ENCODE data around the gene ZDHHC22.

ZDHHC22 gene

DNA sequence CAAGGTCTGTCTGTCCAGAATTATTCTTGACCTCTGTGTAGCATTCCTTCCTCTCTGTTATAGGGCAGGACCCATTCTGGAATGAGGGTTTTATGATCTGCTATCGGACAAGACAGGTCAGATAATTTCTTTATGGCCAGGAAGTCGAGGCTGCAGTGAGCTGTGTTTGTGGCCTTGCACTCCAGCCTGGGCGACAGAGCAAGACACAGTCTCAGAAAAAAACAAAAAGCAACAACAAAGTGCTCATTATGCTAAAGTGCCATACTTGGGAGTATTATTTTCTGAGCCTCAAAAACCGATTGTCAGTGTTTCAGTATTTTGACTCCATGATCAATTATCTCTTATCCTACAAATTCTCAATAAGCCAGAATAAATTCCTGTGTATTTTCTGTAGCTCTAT is 39.4 kb downstream of the ZDHHC22 start:
- no peak for DNase-seq

DNA sequence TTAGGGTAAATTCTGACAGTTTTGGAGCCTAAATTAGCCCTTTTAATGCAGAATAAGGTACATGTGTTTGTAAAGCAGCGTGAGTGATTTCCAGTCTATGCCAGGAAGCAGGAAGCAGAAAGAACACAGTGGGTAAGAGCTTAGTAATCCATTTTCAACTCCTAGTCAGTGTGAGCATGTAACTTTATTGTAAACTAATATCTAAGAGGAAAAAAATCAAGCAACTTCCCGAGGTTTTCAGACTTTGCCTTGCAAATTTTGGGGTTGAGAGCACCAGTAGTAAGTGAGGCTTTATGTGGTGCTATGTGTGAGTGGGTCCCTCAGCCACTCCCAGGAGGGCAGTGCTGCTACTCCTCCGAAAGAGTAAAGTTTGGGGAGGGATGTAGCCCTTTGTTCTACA is 40.6 kb downstream of the ZDHHC22 start:
- DNase-seq, result no peak

DNA sequence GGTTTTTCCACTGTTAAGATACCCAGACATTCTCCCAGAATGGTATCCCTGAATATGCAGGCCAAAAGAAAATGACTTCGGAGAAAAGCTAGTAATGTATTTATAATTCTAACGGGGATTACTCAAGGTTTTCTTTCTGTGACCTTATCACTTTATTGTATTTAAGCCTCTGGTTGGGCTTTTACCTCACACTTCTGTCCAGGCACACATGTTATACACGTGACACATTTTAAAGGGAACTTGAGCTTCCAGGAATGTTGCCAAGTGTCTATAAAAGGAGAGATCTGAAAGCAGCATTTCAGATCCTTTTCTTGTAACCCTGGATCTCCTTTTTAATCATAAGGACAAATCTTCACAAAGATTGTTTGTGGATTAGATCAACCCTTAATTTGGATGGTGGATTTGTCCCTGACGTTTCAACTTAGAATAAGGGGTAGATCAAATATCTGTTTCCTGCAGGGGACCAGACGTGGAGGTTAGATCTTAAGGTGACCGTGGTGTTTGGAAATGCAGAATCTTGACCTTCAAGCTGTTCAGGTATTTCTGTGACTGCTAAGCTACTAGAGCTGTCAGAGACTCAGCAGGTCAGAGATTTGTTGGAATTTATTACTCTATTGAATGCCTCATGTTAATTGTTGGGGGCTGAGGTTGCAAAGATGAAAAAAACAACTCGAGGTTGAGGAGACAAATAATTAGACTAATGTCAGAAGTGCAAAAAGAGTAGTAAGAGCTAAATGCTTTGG is 42.0 kb downstream of the ZDHHC22 start:
- DNase-seq, result peak; percentile 21

DNA sequence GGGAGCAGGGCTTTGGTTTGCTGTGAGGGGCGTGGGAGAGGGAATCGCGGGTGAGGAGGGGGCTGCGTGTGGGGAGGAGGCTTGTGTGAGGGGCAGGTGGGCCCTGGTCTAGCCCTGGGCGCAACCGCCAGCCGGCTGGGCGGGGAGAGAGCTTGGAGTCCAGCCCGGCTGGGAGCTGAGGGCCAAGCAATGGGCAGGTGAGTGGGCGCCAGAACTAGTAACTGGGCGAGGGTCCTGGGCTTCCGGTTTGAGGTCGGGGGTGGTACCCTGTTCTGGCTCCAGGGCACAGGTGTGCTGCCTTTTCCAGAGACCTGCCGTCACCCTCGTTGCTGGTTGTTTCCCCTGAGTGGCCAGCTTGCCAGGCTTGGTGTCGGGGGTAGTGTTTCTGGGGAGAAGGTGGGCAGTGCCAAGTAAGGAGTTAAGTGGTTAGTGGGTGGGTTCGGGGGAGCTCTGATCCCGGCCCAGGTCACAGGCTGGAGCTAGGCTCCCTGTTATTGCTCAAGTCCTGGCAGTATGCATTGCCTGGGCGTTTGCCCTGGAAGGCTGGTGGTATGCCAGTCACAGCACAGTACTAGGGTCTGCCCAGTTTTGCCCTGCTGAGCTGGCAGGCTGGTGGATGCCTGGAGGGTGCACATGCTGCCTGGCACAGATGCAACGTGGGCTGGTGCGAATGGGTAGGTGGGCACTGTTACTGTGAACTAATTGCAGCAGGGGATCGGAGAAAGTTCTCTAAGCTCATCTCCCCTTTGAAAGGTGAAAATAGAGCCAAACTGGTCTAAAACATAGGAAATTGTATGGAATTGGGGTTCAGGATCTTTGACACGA is 42.9 kb downstream of the ZDHHC22 start:
- no peak for DNase-seq

DNA sequence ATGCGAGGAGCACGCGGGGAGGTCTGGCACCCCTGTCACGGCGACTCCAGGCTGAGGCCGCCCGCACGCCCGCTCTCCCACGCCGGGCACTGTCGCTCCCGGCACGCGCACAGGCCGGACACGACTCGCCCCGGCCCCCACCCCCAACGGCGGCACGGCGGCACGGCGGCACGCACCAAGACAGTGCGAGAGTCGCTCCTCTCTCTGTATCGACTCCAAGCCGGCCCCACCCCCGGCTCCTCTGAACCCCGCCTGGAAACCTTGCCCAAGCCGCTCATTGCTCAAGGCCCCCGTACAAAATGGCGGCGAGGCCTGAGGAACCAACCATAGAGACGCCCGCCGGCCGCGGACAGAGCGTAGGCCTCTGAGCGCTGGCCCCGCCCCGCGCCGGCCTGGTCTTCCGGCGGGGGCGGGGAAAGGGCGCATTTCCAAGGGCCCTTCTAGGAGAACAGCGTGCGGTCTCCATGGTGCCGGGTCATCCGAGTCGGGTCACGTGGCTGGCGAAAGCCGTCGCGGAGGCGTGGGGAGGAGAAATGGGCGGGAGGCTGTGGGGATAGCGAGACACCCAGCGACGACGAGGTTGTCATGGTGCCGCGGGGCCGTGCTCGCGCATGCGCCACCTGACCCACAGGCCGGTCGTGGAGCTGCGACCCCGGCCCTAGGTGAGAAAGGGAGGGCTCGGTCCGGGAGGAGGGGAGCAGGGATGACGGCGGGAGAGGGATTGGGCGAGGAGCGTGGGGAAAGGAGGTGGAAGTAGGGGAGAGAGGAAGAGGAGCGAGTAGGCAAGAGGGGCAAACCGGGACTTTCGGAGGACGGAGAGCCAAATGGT is 43.7 kb downstream of the ZDHHC22 start, which contains the start of gene CIPC:
TSS of gene CIPC (plus strand) at position 559 of the 829 bp plus-strand sequence. CDS start 7,451 bp downstream, outside the sequence.
- peak; percentile 99 for DNase-seq

DNA sequence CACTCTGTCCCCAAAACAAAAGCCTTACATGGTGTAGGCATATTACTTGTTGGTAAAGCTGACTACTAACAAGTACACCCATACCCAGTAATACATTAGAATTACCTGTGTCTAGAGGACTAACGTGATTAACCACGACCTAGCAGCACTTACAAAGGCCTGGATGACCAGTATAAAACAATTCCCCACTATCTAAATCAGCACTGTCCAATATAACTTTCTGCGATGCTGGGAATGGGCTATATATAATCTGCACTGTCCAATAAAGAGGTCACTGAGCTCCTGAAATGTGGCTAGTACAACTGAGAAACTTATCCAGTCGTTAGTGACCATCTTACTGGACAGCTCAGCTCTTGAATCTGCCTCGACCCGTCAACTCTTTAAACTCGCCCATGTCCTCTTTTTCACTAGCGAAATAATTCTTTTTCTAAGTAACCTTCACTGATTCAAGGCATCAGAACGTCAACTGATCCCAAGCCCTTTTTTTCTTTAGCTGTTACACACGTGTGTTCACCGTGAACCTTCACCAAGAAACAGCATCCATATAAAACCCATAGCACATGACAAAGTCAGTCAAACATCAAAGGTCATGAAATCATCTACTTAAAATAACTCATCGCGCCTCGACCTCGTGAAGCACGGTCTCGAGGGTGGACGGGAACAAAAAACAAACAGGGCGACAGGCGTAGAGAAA is 44.4 kb downstream of the ZDHHC22 start:
- DNase-seq, result no peak

DNA sequence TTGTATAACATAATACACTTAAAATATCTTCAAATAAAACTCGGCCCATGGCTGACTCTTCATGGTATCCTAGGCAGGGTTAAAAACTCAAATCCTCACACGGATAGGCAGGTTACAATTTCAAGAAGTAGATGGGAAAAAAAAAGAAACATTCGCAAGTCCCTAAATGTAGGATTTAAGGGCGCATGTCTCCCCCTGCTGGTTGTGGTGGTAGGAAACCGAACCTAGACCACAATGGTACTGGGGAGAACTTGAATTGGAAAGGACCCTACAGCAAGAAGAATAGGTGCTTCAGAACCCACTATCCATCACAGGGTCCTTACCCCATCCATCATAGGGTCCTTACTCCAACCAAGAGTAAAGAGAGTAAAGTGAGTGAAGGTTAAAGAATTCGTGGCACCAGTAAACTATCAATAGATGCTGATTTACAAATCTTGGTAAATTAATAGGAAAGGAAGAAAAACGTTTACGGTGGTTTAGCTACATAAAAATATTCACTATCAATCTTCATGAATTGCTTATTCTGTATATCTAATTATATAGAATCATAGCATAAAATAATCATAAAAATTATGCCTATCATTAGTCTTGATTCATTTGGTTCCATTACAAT is 46.8 kb downstream of the ZDHHC22 start:
- peak; percentile 79 for DNase-seq

DNA sequence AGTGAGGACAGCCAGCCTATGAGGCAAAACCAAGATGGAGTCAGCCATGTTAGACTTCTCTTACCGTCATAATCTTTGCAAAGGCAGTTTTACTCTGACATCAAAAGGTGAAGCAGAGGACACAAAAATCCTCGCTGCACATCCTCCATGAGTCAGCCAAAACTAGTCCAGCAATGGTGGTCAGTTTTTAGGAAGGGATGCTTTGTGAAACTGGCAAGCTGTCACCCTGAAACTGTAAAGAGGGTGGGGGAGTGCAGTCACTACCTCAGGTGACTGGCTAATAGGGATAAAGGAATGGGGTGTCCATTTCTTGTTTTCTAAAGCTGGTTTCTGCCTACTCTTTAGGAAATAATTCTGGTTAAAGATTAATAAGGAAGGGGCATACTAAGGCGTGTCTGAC is 48.9 kb downstream of the ZDHHC22 start:
- no peak for DNase-seq

DNA sequence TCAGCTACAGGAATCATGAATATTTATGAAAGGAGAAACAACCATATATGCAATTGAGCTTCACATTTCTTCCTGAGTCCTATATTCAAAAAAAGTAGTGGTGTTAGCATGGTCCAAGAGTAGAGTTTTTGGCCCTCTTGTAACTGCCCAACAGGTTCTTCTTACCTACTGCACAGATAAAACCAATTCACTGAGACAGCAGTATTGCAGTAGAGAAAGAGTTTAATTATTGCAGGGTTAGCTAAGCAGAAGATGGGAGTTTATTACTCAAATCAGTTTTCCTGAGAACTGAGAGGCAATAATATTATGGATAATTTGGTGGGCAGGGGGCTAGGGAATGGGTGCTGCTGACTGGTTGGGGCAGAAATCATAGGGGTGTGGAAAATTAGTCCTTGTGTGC is 50.1 kb downstream of the ZDHHC22 start:
- no peak for DNase-seq

DNA sequence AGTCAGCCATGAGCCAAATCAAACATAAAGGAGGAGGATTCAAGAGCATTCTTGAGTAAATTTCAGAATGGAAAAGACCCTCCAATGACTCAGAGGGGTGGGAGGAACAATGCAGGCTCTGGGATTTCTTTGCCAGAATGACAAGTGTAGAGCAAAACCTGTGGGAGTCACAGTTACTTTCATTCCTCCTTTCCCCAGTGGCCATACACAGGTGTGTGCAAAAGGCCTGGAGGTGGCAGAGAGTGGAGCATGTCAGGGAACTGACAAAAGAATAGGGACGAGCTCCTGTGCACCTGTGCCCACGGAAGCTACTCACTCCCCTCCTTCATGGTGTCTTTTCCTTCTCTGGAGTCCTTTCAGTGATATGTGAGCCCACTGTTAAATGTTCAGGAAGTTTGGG is 52.9 kb downstream of the ZDHHC22 start:
- DNase-seq, result no peak

DNA sequence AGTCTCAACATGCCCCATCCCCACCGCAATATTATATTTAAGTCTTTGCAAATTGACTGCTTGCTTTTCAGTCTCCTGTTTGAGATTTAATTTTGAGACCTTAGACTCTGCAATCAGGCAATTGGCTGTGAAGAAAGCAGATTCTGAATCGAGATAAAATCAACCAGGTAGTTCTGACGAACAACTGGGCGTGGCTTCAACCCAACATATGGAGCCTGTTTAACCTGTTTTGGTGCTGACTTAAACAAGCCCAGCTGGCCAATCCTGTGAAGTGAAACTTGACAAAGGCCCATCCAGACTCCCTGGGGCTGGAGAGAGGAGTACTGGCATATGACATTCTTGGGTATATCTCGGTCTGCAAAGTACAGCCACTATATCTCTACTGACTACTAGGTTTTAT is 53.4 kb downstream of the ZDHHC22 start:
- DNase-seq, result no peak

DNA sequence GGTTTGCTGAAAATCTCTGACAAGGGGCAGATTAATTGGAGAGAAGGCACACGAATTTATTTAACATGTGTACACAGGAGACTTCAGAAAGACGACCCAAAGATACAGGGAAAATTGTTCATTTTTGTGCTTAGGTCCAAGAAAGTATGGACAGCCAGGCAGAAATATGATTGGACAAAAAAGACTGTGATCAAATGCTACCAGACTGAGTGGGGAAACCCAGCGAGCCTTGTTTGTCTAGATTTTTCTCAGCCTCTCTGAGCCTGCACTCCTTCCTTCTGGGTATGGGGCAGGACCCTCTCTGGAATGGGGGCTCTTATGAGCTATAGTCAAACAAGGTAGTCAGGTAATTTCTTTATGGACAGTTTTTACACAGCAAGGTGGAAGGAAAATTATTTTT is 54.0 kb downstream of the ZDHHC22 start:
- DNase-seq, result no peak

DNA sequence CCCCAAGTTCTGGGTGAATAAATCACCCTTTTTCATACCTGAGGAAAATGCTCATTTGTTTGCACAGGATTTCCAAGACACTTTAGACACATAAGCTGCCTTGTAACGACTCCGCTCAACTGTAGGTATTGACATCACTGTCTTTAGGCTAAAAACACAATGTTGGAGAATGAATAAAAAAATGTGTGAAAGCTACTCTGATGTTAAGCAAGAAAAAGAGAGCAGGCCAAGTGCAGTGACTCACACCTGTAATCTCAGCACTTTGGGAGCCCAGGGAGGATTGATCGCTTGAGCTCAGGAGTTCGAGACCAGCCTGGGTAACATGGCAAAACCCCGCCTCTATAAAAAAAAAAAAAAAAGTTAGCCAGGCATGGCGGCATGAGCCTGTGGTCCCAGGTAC is 54.6 kb downstream of the ZDHHC22 start:
- no peak for DNase-seq

DNA sequence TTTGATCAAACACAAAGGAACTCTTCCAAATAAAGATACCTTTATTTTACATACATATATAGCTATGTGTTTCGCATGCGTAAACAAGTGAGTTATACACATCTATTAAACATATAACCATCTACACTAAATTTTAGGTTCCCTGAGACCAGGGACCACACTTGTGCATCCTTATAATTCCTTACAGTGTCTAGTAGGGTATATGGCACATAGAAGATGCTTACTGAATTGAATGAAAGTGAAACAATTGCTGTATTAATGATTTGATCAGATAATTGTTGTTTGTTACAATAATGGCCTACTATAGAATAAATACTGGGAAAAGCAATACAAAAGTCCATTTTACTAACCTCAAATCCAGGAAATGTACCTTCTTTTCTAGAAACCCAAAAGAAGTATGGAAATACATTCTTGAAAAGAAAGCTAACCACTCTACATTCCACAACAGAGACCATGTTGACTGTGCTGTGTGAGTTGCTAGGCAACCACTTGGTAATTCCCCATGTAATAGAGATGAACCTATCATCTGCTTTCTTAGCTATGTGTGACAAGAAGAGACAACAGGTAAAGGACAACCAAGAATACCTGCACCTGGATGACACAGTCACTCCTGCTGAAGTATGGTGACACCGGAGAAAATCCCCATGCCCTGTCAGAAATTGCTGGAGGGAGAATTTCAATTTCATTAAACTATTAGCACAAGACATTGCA is 55.4 kb downstream of the ZDHHC22 start:
- no peak for DNase-seq

DNA sequence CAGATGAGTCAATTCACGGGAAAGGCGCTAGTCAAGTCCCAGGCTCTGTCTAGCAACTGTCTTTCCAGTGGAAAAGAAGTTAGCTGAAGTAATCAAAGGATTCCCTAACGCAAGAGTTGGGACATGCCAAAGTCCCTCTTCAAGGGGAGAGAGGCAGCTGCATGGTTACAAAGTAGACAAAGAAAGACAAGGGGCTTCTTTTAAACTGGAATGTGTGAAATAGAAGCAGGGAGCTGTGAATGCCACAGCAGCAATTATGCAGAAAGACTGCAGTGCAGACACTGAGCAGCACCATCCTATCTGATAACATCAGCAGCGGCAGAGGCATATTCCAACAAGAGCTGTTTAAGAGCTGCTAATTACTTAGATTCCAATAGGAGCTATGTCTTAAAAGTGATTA is 56.1 kb downstream of the ZDHHC22 start:
- DNase-seq, result no peak

DNA sequence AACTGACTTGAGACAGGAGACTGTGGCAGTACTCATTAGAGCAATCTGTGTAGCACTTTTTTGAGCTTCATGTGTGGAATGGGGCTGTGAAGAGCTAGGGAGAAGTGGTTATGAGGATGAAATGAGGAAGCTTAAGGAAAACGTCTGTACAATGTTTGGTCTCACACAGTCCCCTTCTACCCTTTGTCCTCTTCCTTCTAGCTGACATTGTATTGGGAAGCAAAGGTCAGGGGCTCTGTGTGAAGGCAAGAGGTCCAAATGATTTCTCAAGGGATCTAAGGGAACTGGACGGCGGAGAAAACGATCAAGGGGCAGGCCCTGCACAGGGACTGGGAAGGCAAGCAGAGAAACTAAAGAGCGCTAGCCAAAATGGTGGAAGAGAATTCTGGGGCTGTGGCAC is 56.6 kb downstream of the ZDHHC22 start:
- no peak for DNase-seq

DNA sequence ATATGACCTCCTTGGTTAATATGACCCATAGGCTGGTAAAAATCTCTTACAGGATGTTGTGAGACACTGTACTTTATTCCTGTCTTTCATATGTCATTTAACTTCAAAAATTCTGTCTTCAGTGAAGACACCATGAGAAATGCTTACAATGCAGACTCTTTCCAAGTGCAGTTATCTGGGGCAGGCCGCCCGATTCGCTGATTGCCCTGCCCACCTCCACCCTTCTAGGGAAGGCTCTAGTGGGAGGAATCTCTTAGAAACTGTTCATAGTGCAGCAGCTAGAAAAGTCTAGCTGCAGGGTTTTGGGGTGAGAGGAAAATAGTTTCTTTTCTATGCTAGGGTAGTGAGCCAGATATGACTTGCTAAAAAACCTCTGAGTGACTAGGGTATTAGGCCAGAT is 58.5 kb downstream of the ZDHHC22 start:
- no peak for DNase-seq

DNA sequence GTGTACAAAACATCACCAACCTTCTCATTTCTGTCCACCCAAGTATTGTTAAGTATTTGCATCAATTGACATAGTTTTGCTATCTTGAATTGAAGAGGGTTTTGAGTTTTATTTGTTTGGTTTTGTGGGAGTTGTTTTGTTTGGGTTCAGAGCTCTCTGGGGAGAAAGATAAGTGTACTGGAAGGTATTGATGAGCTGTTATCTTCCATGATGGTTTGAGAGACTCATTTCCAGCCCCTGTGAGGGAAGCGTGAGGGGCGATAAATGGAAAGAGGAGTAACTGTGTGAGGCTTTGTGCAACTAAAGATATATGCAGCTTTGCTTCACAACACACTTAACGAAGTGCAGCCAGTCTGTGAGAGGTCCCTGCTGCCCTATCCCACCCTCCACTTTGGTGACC is 59.2 kb downstream of the ZDHHC22 start:
- DNase-seq, result no peak

Data from NCI-H1092 (cell line).